PC-3 (cell line): Measurements from ENCODE around the gene FAM186B. TPM values are rescaled to one million over a fixed set of nuclear protein-coding genes. Genes with fewer than 3 reads are reported as not detected.

Experiments used
- ATAC-seq: fragments of 200-7000 bp; cut with Tn5 transposase; 2 replicates; pipeline ENCODE4 v1.9.1; 2020; ENCODE audit warnings: mild to moderate bottlenecking, moderate library complexity
- BruUV-seq: library from RNA; stranded (reverse); fragments of 400-500 nt; replicated peaks from 2 replicates; lab custom pipeline; 2021; lab: Mats Ljungman, UMichigan
- CTCF ChIA-PET: fragments of 300-600 bp; sonication (Branson Sonifier 250); formaldehyde crosslinking; loops from one replicate; lab custom pipeline; 2022; ENCODE audit warnings: antibody characterized with exemption; lab: Charles Lee
- POLR2A ChIA-PET: fragments of 300-600 bp; sonication (Branson Sonifier 250); formaldehyde crosslinking; loops from one replicate; lab custom pipeline; 2022; ENCODE audit warnings: antibody characterized with exemption; ENCODE audit not compliant: unreplicated experiment; lab: Charles Lee
- DNase-seq: peaks from one replicate; pipeline ENCODE4 v3.0.0-alpha.2; 2015
- H2AFZ ChIP-seq: fragments of 300-600 bp; sonication (generic); 2 replicates; pipeline ENCODE4 v1.6.0; 2016; ENCODE audit warnings: antibody characterized with exemption, low read length
- H3F3A ChIP-seq: fragments of 300-600 bp; sonication (generic); one replicate; pipeline ENCODE4 v1.6.0; 2017; ENCODE audit warnings: antibody characterized with exemption, low read length, control low read depth, mild to moderate bottlenecking; ENCODE audit not compliant: unreplicated experiment
- H3K27ac ChIP-seq: fragments of 300-600 bp; sonication (generic); 2 replicates; pipeline ENCODE4 v1.5.1; 2016; ENCODE audit warnings: mild to moderate bottlenecking, low read length
- H3K27me3 ChIP-seq: fragments of 300-600 bp; sonication (generic); 2 replicates; pipeline ENCODE4 v1.6.1; 2016; ENCODE audit warnings: low read length, mixed read lengths
- H3K36me3 ChIP-seq: fragments of 300-600 bp; sonication (generic); 2 replicates; pipeline ENCODE4 v1.6.1; 2016; ENCODE audit warnings: low read depth, mixed run types, low read length, mixed read lengths
- H3K4me1 ChIP-seq: fragments of 300-600 bp; sonication (generic); 2 replicates; pipeline ENCODE4 v1.5.1; 2016; ENCODE audit warnings: low read length; ENCODE audit not compliant: insufficient read depth
- H3K4me2 ChIP-seq: fragments of 300-600 bp; sonication (generic); 2 replicates; pipeline ENCODE4 v1.6.0; 2016; ENCODE audit warnings: low read length
- H3K4me3 ChIP-seq: fragments of 300-600 bp; sonication (generic); 2 replicates; pipeline ENCODE4 v1.5.1; 2016; ENCODE audit warnings: mild to moderate bottlenecking, low read length, mixed read lengths
- H3K79me2 ChIP-seq: fragments of 300-600 bp; sonication (generic); 2 replicates; pipeline ENCODE4 v1.6.1; 2017; ENCODE audit warnings: low read length, mixed read lengths
- H3K9ac ChIP-seq: fragments of 300-600 bp; sonication (generic); 2 replicates; pipeline ENCODE4 v1.6.0; 2016; ENCODE audit warnings: mild to moderate bottlenecking, low read length
- H3K9me2 ChIP-seq: fragments of 300-600 bp; sonication (generic); replicated peaks from 2 replicates; pipeline ENCODE4 v1.6.1; 2016; ENCODE audit warnings: mixed run types, low read length, mixed read lengths
- H3K9me3 ChIP-seq: fragments of 300-600 bp; sonication (generic); 2 replicates; pipeline ENCODE4 v1.6.1; 2016; ENCODE audit warnings: low read length, mixed read lengths
- H4K20me1 ChIP-seq: fragments of 300-600 bp; sonication (generic); 2 replicates; pipeline ENCODE4 v1.6.1; 2016; ENCODE audit warnings: low read length, mixed read lengths
- CTCF ChIP-seq: fragments of 300-600 bp; sonication (generic); conservative IDR thresholded peaks from 2 replicates; pipeline ENCODE4 v1.5.1; 2017; ENCODE audit warnings: antibody characterized with exemption, low read depth, mild to moderate bottlenecking, low read length
- EZH2 ChIP-seq: fragments of 300-600 bp; sonication (generic); IDR thresholded peaks from one replicate; pipeline ENCODE4 v1.6.1; 2017; ENCODE audit warnings: antibody characterized with exemption, mild to moderate bottlenecking, low read length; ENCODE audit not compliant: unreplicated experiment
- EZH2phosphoT487 ChIP-seq: fragments of 300-600 bp; sonication (generic); IDR thresholded peaks from 2 replicates; pipeline ENCODE4 v1.6.1; 2018; ENCODE audit warnings: mild to moderate bottlenecking, antibody characterized with exemption, low read length, borderline replicate concordance
- intact Hi-C: fragments of 100-400 bp; cut with micrococcal nuclease; formaldehyde crosslinking; loops from 2 replicates; pipeline ENCODE4 v1.9.0; 2023
- total RNA-seq: library from RNA; depleted of rRNA; stranded (reverse); fragments of >200 nt; gene quantifications from 2 replicates; pipeline ENCODE4 v1.2.3, GENCODE V29; 2014; rRNA removed

Gene FAM186B
- total RNA-seq, 1 experiment from 2014 or later, result 0.80 TPM

- ChIA-PET CTCF (interaction anchor here (0.6 kb wide), 2 partner anchors 192 to 241 kb away, joined by 3 to 4 read pairs; no protein-coding TSS in a partner anchor), POLR2A (interaction anchor here (0.5 to 0.6 kb wide), 2 partner anchors 8 to 272 kb away, joined by 5 to 8 read pairs; no protein-coding TSS in a partner anchor)
- H3K4me1 ChIP-seq, result peaks cover 30% of the 10 kb centered on the region
- peak overlapping the region; percentile 67 for H2AFZ ChIP-seq
- H4K20me1 ChIP-seq, result no peaks in the 10 kb centered on the region
- H3K9me2 ChIP-seq, result no peaks in the 10 kb centered on the region
- intact Hi-C loops, result no loop called here
- peak overlapping the region; percentile 63 for H3K4me3 ChIP-seq
- no peak overlapping the region for H3K9ac ChIP-seq
- no peaks in the 10 kb centered on the region for H3K79me2 ChIP-seq
- H3K4me2 ChIP-seq, result peak overlapping the region; percentile 84
- H3K27ac ChIP-seq, result no peak overlapping the region
- peaks cover 4% of the 10 kb centered on the region for H3F3A ChIP-seq
- BruUV-seq, result no TSS peak
- TF ChIP-seq CTCF (no peak), EZH2phosphoT487 (peak; percentile 51; the same call in 1 of the 2 replicates), EZH2 (peak; percentile 64)
- no peaks in the 10 kb centered on the region for H3K36me3 ChIP-seq
- no peaks in the 10 kb centered on the region for H3K9me3 ChIP-seq
- peak; percentile 15 for DNase-seq
- peaks cover 11% of the 10 kb centered on the region; the same call in 1 of the 2 replicates for H3K27me3 ChIP-seq
- peak; percentile 23 for ATAC-seq
Observed at GRCh38 chr12:49537752-49538509, 67.5 kb downstream of the FAM186B start.

Other genes starting within 250 kb of the FAM186B start
- 27.0 and 29.0 TPM in 2 replicates for gene SPATS2, start 238.2 kb downstream of the FAM186B start, total RNA-seq
- 0.07 and 0.12 TPM in 2 replicates for gene KCNH3, start 66.6 kb downstream of the FAM186B start, total RNA-seq
- gene MCRS1, start 37.5 kb downstream of the FAM186B start, total RNA-seq, result 86.8 and 95.8 TPM in 2 replicates
- 16.2 and 17.7 TPM in 2 replicates for gene PRPF40B, start 17.9 kb upstream of the FAM186B start, total RNA-seq
- gene FMNL3, start 101.8 kb upstream of the FAM186B start, total RNA-seq, result 5.2 and 6.2 TPM in 2 replicates
- gene TMBIM6, start 135.9 kb upstream of the FAM186B start, total RNA-seq, result 396 and 402 TPM in 2 replicates
- gene NCKAP5L, start 222.8 kb upstream of the FAM186B start, total RNA-seq, result 13.3 and 14.2 TPM in 2 replicates
- gene BCDIN3D, start 237.5 kb upstream of the FAM186B start, total RNA-seq, result 4.5 and 5.4 TPM in 2 replicates